Suprapubic skin (tissue), 4 donors: ENCODE data around the gene ZNF117. TPM values are rescaled to one million over a fixed set of nuclear protein-coding genes. Genes with fewer than 3 reads are reported as not detected.

Experiments
- DNase-seq, 2 donors: peaks; one replicate each; pipeline ENCODE4 v3.0.0-alpha.2; 2019; ENCODE audit warnings: low spot score in 2 of 2
- H3K27ac ChIP-seq: fragments of 200-600 bp; sonication (generic); one replicate; pipeline ENCODE4 v1.5.1; 2019
- H3K27me3 ChIP-seq: fragments of 200-600 bp; sonication (generic); one replicate; pipeline ENCODE4 v1.5.1; 2019
- H3K36me3 ChIP-seq: fragments of 200-600 bp; sonication (generic); one replicate; pipeline ENCODE4 v1.5.1; 2019
- H3K4me1 ChIP-seq: fragments of 200-600 bp; sonication (generic); one replicate; pipeline ENCODE4 v1.5.1; 2019
- H3K4me3 ChIP-seq: fragments of 200-600 bp; sonication (generic); one replicate; pipeline ENCODE4 v1.5.1; 2019; ENCODE audit warnings: mild to moderate bottlenecking
- H3K9me3 ChIP-seq: fragments of 200-600 bp; sonication (generic); one replicate; pipeline ENCODE4 v1.5.1; 2019
- CTCF ChIP-seq, 2 donors: fragments of 200-600 bp in 1 of 2; fragments of 450-650 bp in 1 of 2; sonication (generic) in 1 of 2; IDR thresholded peaks; one replicate each; pipeline ENCODE4 v1.5.1; 2016 to 2019; ENCODE audit warnings: antibody characterized with exemption in 2 of 2, mild to moderate bottlenecking in 1 of 2, moderate library complexity in 1 of 2
- EP300 ChIP-seq: sonication (generic); formaldehyde crosslinking; IDR thresholded peaks from one replicate; pipeline ENCODE4 v1.6.1; 2017; ENCODE audit warnings: antibody characterized with exemption
- POLR2A ChIP-seq, 2 donors: fragments of 450-650 bp; IDR thresholded peaks; one replicate each; pipeline ENCODE4 v1.6.1; 2017; ENCODE audit warnings: antibody characterized with exemption in 2 of 2, mild to moderate bottlenecking in 2 of 2, moderate library complexity in 2 of 2
- POLR2AphosphoS5 ChIP-seq, 3 donors: sonication (generic); formaldehyde crosslinking; IDR thresholded peaks; one replicate each; pipeline ENCODE4 v1.6.1; 2017; ENCODE audit warnings: antibody characterized with exemption in 3 of 3
- WGBS: methylation state at CpG from one replicate; pipeline ENCODE4 v1.1.5; 2018; 5-methylcytosine and 5-hydroxymethylcytosine counted together
- total RNA-seq, 4 donors: library from RNA; depleted of rRNA; stranded (reverse); fragments of >200 nt; gene quantifications; one replicate each; pipeline ENCODE4 v1.1.0, GENCODE V29; 2016

The ZNF117 gene
- total RNA-seq, 4 donors from 2014 or later = 5.3 to 18.2 (median 11.8) TPM

- Histone ChIP-seq H3K4me3 (no peak overlapping the region), H3K9me3 (peaks cover 26% of the 10 kb centered on the region), H3K27ac (no peak overlapping the region), H3K27me3 (no peaks in the 10 kb centered on the region), H3K4me1 (peaks cover 6% of the 10 kb centered on the region), H3K36me3 (peaks cover 13% of the 10 kb centered on the region)
- TF ChIP-seq EP300 (no peak), POLR2A (IDR thresholded peaks at IDR 0.05) (no peak), CTCF (IDR thresholded peaks at IDR 0.05) (no peak), POLR2AphosphoS5 (IDR thresholded peaks at IDR 0.05) (no peak)
- WGBS = 93% methylated on average over 7 of the region's 7 CpGs
- no peak for DNase-seq
Observed at GRCh38 chr7:64993901-64994300, 3.1 kb upstream of the ZNF117 start.

GRCh38 chr7:64992971-64993370 lies 2.1 kb upstream of the ZNF117 start:
- Histone ChIP-seq H3K4me1 (no peaks in the 10 kb centered on the region), H3K9me3 (peaks cover 22% of the 10 kb centered on the region), H3K27me3 (no peaks in the 10 kb centered on the region), H3K36me3 (peaks cover 9% of the 10 kb centered on the region), H3K27ac (no peak overlapping the region), H3K4me3 (no peak overlapping the region)
- 80% methylated on average over 5 of the region's 5 CpGs for WGBS
- DNase-seq = no peak
- TF ChIP-seq POLR2AphosphoS5 (IDR thresholded peaks at IDR 0.05) (no peak), CTCF (IDR thresholded peaks at IDR 0.05) (no peak), EP300 (no peak), POLR2A (IDR thresholded peaks at IDR 0.05) (no peak)

- peaks cover 22% of the 10 kb centered on the region for H3K9me3 ChIP-seq
- 91% methylated on average over 7 of the region's 7 CpGs for WGBS
- H3K27ac ChIP-seq = no peak overlapping the region
- DNase-seq = no peak
- H3K4me3 ChIP-seq = no peak overlapping the region
- TF ChIP-seq POLR2A (IDR thresholded peaks at IDR 0.05) (no peak), POLR2AphosphoS5 (IDR thresholded peaks at IDR 0.05) (no peak), CTCF (IDR thresholded peaks at IDR 0.05) (no peak), EP300 (no peak)
- H3K4me1 ChIP-seq = no peaks in the 10 kb centered on the region
- peaks cover 9% of the 10 kb centered on the region for H3K36me3 ChIP-seq
- H3K27me3 ChIP-seq = no peaks in the 10 kb centered on the region
Observed at GRCh38 chr7:64990216-64990615, 620 bp downstream of the ZNF117 start.

GRCh38 chr7:64978497-64979203 lies 12.2 kb downstream of the ZNF117 start:
- peaks cover 73% of the 10 kb centered on the region for H3K9me3 ChIP-seq

More at GRCh38 chr7:64978497-64979203, 12.2 kb downstream of the ZNF117 start:
- no peak for DNase-seq
- Histone ChIP-seq H3K27ac (no peak overlapping the region), H3K4me1 (no peaks in the 10 kb centered on the region), H3K27me3 (no peaks in the 10 kb centered on the region), H3K4me3 (no peak overlapping the region), H3K36me3 (peaks cover 50% of the 10 kb centered on the region)
- no peak for TF ChIP-seq POLR2A (IDR thresholded peaks at IDR 0.05)
- TF ChIP-seq EP300 = no peak
- TF ChIP-seq POLR2AphosphoS5 (IDR thresholded peaks at IDR 0.05) = no peak
- TF ChIP-seq CTCF (IDR thresholded peaks at IDR 0.05) = no peak
- 97% methylated on average over 5 of the region's 5 CpGs for WGBS
